ENCODE results near the gene CDHR4. TPM values are rescaled to one million over a fixed set of nuclear protein-coding genes. Genes with fewer than 3 reads are reported as not detected.

The CDHR4 gene
- total RNA-seq, 1 experiment from 2014 or later, result not detected

Other genes with a start within 250 kb of the CDHR4 start
- under 0.01 and 0.10 TPM in 2 replicates for gene BSN, start 245.4 kb downstream of the CDHR4 start, total RNA-seq (2014; rRNA removed; shearing (Covaris generic))
- 103 and 108 TPM in 2 replicates for gene APEH, start 125.5 kb downstream of the CDHR4 start, total RNA-seq (2014; rRNA removed; shearing (Covaris generic))
- gene MST1, start 110.4 kb downstream of the CDHR4 start, total RNA-seq (2014; rRNA removed; shearing (Covaris generic)), result 0.88 and 3.4 TPM in 2 replicates
- gene RNF123, start 110.3 kb downstream of the CDHR4 start, total RNA-seq (2014; rRNA removed; shearing (Covaris generic)), result 11.0 and 17.4 TPM in 2 replicates
- 1.1 and 4.3 TPM in 2 replicates for gene AMIGO3, start 80.2 kb downstream of the CDHR4 start, total RNA-seq (2014; rRNA removed; shearing (Covaris generic))
- 28.5 and 49.1 TPM in 2 replicates for gene GMPPB, start 75.9 kb downstream of the CDHR4 start, total RNA-seq (2014; rRNA removed; shearing (Covaris generic))
- gene IP6K1, start 13.3 kb downstream of the CDHR4 start, total RNA-seq (2014; rRNA removed; shearing (Covaris generic)), result 26.4 and 32.5 TPM in 2 replicates
- 4.1 and 6.6 TPM in 2 replicates for gene INKA1, start 3.4 kb upstream of the CDHR4 start, total RNA-seq (2014; rRNA removed; shearing (Covaris generic))
- gene UBA7, start 14.1 kb upstream of the CDHR4 start, total RNA-seq (2014; rRNA removed; shearing (Covaris generic)), result 22.3 and 27.2 TPM in 2 replicates
- gene TRAIP, start 56.7 kb upstream of the CDHR4 start, total RNA-seq (2014; rRNA removed; shearing (Covaris generic)), result 13.5 and 15.0 TPM in 2 replicates
- gene CAMKV, start 70.0 kb upstream of the CDHR4 start, total RNA-seq (2014; rRNA removed; shearing (Covaris generic)), result not detected in 2 replicates
- gene MST1R, start 104.0 kb upstream of the CDHR4 start, total RNA-seq (2014; rRNA removed; shearing (Covaris generic)), result 0.29 and 0.36 TPM in 2 replicates
- gene MON1A, start 129.9 kb upstream of the CDHR4 start, total RNA-seq (2014; rRNA removed; shearing (Covaris generic)), result 12.6 and 16.3 TPM in 2 replicates
- 38.0 and 38.9 TPM in 2 replicates for gene RBM6, start 140.3 kb upstream of the CDHR4 start, total RNA-seq (2014; rRNA removed; shearing (Covaris generic))

Measured in RPMI7951 (cell line).